ENCODE data around the gene PIK3IP1. TPM values are rescaled to one million over a fixed set of nuclear protein-coding genes. Genes with fewer than 3 reads are reported as not detected.

Gene PIK3IP1
- total and polyA plus RNA-seq, 4 donors: 3.1 to 7.8 (median 6.0) TPM

DNA sequence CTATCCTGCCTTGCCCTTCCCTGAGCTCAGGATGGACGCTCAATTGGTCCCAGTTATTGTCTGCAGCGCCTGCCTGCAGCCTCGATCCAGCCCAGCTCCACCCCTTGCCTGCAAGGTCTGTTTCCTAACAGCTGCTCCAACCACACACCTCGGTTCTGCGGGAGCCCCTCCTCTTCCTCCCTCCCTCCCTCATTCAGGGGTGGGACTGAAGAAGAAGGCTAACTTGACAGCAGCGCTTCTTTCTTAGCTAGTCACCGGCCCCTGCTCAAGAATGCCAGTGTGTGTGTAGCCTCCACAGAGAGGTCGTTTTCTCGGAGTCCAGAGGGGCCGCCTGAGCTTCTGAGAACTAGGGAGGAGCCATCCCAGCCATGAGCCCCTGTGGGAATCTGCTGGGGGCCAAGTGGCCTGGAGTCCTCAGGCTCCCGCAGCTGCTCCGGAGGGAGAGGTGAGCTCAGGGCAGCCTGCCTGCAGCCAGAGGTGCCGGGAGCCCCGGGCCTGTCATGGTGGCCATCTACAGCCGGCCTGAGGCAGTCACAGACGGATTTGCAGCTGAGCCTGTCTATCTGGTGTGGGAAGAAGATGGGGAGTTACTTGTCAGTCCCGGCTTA is 44.0 kb downstream of the PIK3IP1 start:
- Histone ChIP-seq H3K9ac (ENCODE audit: low read depth in 1 of 2, low read length in 2 of 2) (no peak overlapping the region), H3K27me3 (ENCODE audit: control insufficient read depth in 4 of 4, insufficient read depth in 4 of 4, low read length in 3 of 4) (no peaks in the 10 kb centered on the region), H3K36me3 (ENCODE audit: control insufficient read depth in 4 of 4, insufficient read depth in 3 of 4, low read depth in 1 of 4, low read length in 3 of 4) (peaks cover 0 to 2% (median 0%) of the 10 kb centered on the region in 4 donors), H3K4me1 (ENCODE audit: control insufficient read depth in 4 of 4, insufficient read depth in 4 of 4, low read length in 3 of 4) (peaks cover 0 to 4% (median 0%) of the 10 kb centered on the region in 4 donors), H3K9me3 (ENCODE audit: control insufficient read depth in 4 of 4, low read length in 3 of 4) (no peaks in the 10 kb centered on the region), H3K4me3 (ENCODE audit: low read depth in 1 of 3, low read length in 3 of 3) (no peak overlapping the region), H3K27ac (ENCODE audit: low read depth in 1 of 2, low read length in 2 of 2) (no peak overlapping the region)
- peak; percentile 62 for DNase-seq (ENCODE audit: low spot score)
- TF ChIP-seq, protein P1, sequence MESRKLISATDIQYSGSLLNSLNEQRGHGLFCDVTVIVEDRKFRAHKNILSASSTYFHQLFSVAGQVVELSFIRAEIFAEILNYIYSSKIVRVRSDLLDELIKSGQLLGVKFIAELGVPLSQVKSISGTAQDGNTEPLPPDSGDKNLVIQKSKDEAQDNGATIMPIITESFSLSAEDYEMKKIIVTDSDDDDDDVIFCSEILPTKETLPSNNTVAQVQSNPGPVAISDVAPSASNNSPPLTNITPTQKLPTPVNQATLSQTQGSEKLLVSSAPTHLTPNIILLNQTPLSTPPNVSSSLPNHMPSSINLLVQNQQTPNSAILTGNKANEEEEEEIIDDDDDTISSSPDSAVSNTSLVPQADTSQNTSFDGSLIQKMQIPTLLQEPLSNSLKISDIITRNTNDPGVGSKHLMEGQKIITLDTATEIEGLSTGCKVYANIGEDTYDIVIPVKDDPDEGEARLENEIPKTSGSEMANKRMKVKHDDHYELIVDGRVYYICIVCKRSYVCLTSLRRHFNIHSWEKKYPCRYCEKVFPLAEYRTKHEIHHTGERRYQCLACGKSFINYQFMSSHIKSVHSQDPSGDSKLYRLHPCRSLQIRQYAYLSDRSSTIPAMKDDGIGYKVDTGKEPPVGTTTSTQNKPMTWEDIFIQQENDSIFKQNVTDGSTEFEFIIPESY (IDR thresholded peaks at IDR 0.05): no peak
- TF ChIP-seq NR2F2 (IDR thresholded peaks at IDR 0.05) (no peak), HNF4G (IDR thresholded peaks at IDR 0.05) (no peak), FOXA2 (IDR thresholded peaks at IDR 0.05) (no peak), SP1 (IDR thresholded peaks at IDR 0.05) (no peak), RXRA (IDR thresholded peaks at IDR 0.05) (no peak), TAF1 (conservative IDR thresholded peaks at IDR 0.05) (no peak), JUND (IDR thresholded peaks at IDR 0.05) (no peak), REST (IDR thresholded peaks at IDR 0.05) (no peak), GABPA (IDR thresholded peaks at IDR 0.05 in 1 of 2, conservative IDR thresholded peaks at IDR 0.05 in 1 of 2) (no peak)
- TF ChIP-seq, protein P2, sequence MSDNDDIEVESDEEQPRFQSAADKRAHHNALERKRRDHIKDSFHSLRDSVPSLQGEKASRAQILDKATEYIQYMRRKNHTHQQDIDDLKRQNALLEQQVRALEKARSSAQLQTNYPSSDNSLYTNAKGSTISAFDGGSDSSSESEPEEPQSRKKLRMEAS (IDR thresholded peaks at IDR 0.05): no peak
- TF ChIP-seq, protein P3, sequence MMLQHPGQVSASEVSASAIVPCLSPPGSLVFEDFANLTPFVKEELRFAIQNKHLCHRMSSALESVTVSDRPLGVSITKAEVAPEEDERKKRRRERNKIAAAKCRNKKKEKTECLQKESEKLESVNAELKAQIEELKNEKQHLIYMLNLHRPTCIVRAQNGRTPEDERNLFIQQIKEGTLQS (IDR thresholded peaks at IDR 0.05): no peak
- WGBS: 61% methylated on average over 17 of the region's 17 CpGs

DNA sequence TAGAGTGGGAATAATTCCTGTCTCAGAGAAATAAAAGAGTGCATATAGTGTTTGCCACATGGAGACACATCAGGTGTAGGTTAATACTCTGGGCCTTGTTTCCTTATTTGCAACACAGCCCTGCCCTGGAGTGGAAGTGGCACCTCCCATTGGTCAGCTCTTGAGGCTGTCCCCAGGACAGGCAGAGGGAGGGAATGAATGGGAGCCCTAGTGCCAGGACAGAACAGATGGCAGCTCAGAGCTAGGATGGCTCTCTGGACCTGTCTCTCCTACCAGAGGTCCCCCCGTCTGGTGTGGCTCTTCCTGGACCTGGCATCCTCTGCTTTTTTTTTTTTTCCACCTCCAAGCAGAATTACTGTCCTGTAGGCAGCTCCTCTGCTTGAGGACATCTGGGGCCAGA is 44.6 kb downstream of the PIK3IP1 start:
- Histone ChIP-seq H3K36me3 (ENCODE audit: control insufficient read depth in 4 of 4, insufficient read depth in 3 of 4, low read depth in 1 of 4, low read length in 3 of 4) (peaks cover 0 to 2% (median 0%) of the 10 kb centered on the region in 4 donors), H3K27ac (ENCODE audit: low read depth in 1 of 2, low read length in 2 of 2) (no peak overlapping the region), H3K4me1 (ENCODE audit: control insufficient read depth in 4 of 4, insufficient read depth in 4 of 4, low read length in 3 of 4) (peaks cover 0 to 4% (median 0%) of the 10 kb centered on the region in 4 donors), H3K27me3 (ENCODE audit: control insufficient read depth in 4 of 4, insufficient read depth in 4 of 4, low read length in 3 of 4) (no peaks in the 10 kb centered on the region), H3K9me3 (ENCODE audit: control insufficient read depth in 4 of 4, low read length in 3 of 4) (no peaks in the 10 kb centered on the region), H3K4me3 (ENCODE audit: low read depth in 1 of 3, low read length in 3 of 3) (no peak overlapping the region), H3K9ac (ENCODE audit: low read depth in 1 of 2, low read length in 2 of 2) (no peak overlapping the region)
- TF ChIP-seq, protein P2 (IDR thresholded peaks at IDR 0.05): no peak
- DNase-seq (ENCODE audit: low spot score): no peak
- WGBS: 79% methylated on average over 1 of the region's 1 CpG
